Measurements from ENCODE around the gene RAB40B. TPM values are rescaled to one million over a fixed set of nuclear protein-coding genes. Genes with fewer than 3 reads are reported as not detected.

Gene RAB40B
- total RNA-seq, 1 donor from 2014 or later: 20.0 TPM

DNA sequence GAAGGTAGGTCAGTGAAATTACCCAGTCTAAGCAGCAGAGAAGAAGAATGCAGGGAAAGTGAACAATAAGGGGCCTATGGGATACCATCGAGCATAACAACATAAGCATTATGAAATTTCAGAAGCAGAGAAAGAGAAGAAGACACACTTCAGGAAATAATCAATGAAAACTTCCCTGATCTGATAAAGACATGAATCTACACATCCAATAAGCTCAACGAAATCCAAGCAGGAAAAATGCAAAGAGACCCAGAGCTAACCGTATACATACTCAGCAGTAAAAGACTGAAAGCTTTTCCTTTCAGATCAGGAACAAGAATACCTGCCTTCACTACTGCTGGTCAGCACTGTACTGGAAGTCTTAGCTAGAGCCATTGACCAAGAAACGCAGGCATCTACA is 88.8 kb downstream of the RAB40B start:
- H3K9me3 Mint-ChIP-seq (ENCODE audit: low read depth): no peaks in the 10 kb centered on the region
- no peaks in the 10 kb centered on the region for H3K27me3 Mint-ChIP-seq (ENCODE audit: low read depth)
- no peak overlapping the region for H3K4me3 Mint-ChIP-seq (ENCODE audit: unreplicated experiment)
- H3K4me1 Mint-ChIP-seq (ENCODE audit: low read depth): peaks cover 10% of the 10 kb centered on the region
- TF ChIP-seq CTCF (IDR thresholded peaks at IDR 0.05): no peak
- DNase-seq (ENCODE audit: low spot score): no peak
- no peak overlapping the region for H3K27ac Mint-ChIP-seq (ENCODE audit: unreplicated experiment)
- peaks cover 16% of the 10 kb centered on the region for H3K36me3 Mint-ChIP-seq (ENCODE audit: low read depth)

GRCh38 chr17:82608816-82609215 is 89.7 kb downstream of the RAB40B start:
- no peak for DNase-seq (ENCODE audit: low spot score)
- no peak for TF ChIP-seq CTCF (IDR thresholded peaks at IDR 0.05)
- Mint-ChIP-seq H3K27ac (ENCODE audit: unreplicated experiment) (no peak overlapping the region), H3K4me1 (ENCODE audit: low read depth) (peaks cover 15% of the 10 kb centered on the region), H3K4me3 (ENCODE audit: unreplicated experiment) (no peak overlapping the region), H3K9me3 (ENCODE audit: low read depth) (no peaks in the 10 kb centered on the region), H3K27me3 (ENCODE audit: low read depth) (no peaks in the 10 kb centered on the region), H3K36me3 (ENCODE audit: low read depth) (peaks cover 20% of the 10 kb centered on the region)

DNA sequence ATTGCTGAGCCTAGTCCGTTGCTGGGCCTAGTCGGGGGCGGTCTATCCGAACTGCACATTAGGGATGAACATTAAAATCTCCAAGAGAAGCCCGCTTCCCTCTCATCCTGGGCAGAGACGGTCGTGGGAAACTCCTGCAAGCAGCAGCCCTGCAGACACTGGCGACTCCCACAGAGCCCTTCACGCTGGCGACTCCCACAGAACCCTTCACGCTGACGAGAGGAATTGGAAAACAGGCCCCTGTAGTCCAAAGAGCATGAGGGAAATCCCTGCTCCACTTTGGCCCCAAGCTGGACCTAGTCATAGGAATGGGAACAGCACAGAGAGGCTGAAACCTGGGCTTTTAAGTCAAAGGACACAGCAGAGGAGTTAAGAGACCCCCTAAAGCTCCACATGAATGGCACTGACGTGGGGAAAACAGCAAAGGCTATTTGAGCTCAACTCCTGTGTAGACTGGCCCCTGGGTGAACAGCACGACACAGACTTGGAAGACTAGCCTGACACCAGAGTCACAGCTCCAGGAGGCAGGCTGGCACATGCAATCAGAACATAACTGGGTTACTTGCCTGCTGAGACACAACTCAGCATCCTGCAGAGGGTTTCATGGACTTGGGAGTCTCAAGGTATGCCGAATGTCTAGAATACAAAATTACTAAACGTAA is 92.4 kb downstream of the RAB40B start:
- Mint-ChIP-seq H3K9me3 (ENCODE audit: low read depth) (no peaks in the 10 kb centered on the region), H3K27me3 (ENCODE audit: low read depth) (no peaks in the 10 kb centered on the region), H3K4me1 (ENCODE audit: low read depth) (peaks cover 19% of the 10 kb centered on the region), H3K27ac (ENCODE audit: unreplicated experiment) (no peak overlapping the region), H3K4me3 (ENCODE audit: unreplicated experiment) (no peak overlapping the region), H3K36me3 (ENCODE audit: low read depth) (peaks cover 35% of the 10 kb centered on the region)
- TF ChIP-seq CTCF (IDR thresholded peaks at IDR 0.05): no peak
- DNase-seq (ENCODE audit: low spot score): no peak

Small RNAs within 50 kb of the gene (microRNA-seq; reads per million reads assigned to microRNA genes)
- gene MIR4525 (ENCODE audit: borderline number of aligned reads): 1.7 reads per million

Other genes starting within 250 kb of the RAB40B start
- 52.5 to 55.4 TPM (median 53.0 TPM) in 3 replicates for gene CYBC1, start 247.9 kb downstream of the RAB40B start, total RNA-seq
- 56.0 to 68.9 TPM (median 64.1 TPM) in 3 replicates for gene NARF, start 240.0 kb downstream of the RAB40B start, total RNA-seq
- gene FOXK2, start 179.0 kb downstream of the RAB40B start, total RNA-seq: 47.6 to 49.5 TPM (median 49.4 TPM) in 3 replicates
- gene WDR45B, start 50.3 kb downstream of the RAB40B start, total RNA-seq: 60.4 to 70.0 TPM (median 67.8 TPM) in 3 replicates
- gene FN3KRP, start 18.0 kb upstream of the RAB40B start, total RNA-seq: 23.0 to 27.4 TPM (median 23.3 TPM) in 3 replicates
- gene FN3K, start 36.9 kb upstream of the RAB40B start, total RNA-seq: 16.2 to 20.5 TPM (median 19.0 TPM) in 3 replicates
- gene TBCD, start 53.4 kb upstream of the RAB40B start, total RNA-seq: 53.7 to 62.9 TPM (median 59.8 TPM) in 3 replicates
- gene ZNF750, start 141.3 kb upstream of the RAB40B start, total RNA-seq: not detected in 3 replicates